ENCODE data around the gene SLC12A1.

DNA sequence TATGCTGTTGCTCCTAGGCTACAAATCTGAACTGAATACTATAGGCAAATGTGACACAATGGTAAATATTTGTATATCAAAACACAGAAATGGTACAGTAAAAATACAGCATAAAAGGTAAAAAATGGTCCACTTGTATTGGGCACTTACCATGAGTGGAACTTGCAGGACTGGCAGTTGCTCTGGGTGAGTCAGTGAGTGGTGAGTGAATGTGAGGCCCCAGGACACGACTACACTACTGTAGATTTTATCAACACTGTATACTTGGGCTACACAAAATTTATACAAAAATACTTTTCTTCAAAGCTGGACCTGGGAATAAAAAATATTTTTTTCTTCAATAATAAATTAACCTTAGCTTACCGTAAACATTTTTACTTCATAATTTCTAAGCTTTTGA lies 83.5 kb downstream of the SLC12A1 start:
- TF ChIP-seq CTCF (conservative IDR thresholded peaks at IDR 0.05; ENCODE audit: low read length), result no peak
- TF ChIP-seq EZH2phosphoT487 (IDR thresholded peaks at IDR 0.05; ENCODE audit: borderline replicate concordance, low read depth, low read length), result no peak

Measured in OCI-LY7 (cell line).